ENCODE data around the gene SYTL3. TPM values are rescaled to one million over a fixed set of nuclear protein-coding genes. Genes with fewer than 3 reads are reported as not detected.
A peak's percentile ranks its signal among the peaks of the same experiment; 100 is the strongest.

The SYTL3 gene
- total and polyA plus RNA-seq, 2 experiments from 2014 or later, result 0.07 TPM; not detected in 1

DNA sequence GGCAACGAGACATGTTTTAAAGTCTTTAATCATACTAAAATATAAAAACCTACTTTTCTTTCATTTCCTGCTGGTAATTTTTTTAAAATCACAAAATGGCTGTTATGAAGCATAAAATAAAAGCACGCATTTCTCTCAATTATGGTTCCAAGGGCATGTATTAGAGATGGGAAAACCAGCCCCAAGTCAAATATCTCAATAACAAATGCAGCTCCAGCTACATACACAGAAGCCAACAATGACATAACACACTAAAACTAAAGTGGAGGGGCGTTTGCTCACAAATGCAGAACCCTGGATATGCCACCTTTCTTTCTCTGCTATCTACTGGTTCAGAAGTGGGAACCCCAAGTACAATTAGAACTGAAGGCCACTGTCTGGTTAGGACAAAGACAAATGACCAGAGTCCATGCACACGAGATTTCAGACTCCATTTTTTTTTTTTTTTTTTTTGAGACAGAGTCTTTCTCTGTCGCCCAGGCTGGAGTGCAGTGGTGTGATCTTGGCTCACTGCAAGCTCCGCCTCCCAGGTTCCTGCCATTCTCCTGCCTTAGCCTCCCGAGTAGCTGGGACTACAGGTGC lies 141.5 kb downstream of the SYTL3 start:
- H3K4me3 ChIP-seq, result no peak overlapping the region
- ATAC-seq, result no peak
- peaks cover 69% of the 10 kb centered on the region for H4K20me1 ChIP-seq (replicated peaks; ENCODE audit: insufficient read depth)
- TF ChIP-seq CTCF (conservative IDR thresholded peaks at IDR 0.05; ENCODE audit: low read depth in 2 of 2), result no peak
- no peak for TF ChIP-seq CREB1 (CRISPR knock-in tag; IDR thresholded peaks at IDR 0.05; ENCODE audit: low read depth)
- TF ChIP-seq, protein P1, sequence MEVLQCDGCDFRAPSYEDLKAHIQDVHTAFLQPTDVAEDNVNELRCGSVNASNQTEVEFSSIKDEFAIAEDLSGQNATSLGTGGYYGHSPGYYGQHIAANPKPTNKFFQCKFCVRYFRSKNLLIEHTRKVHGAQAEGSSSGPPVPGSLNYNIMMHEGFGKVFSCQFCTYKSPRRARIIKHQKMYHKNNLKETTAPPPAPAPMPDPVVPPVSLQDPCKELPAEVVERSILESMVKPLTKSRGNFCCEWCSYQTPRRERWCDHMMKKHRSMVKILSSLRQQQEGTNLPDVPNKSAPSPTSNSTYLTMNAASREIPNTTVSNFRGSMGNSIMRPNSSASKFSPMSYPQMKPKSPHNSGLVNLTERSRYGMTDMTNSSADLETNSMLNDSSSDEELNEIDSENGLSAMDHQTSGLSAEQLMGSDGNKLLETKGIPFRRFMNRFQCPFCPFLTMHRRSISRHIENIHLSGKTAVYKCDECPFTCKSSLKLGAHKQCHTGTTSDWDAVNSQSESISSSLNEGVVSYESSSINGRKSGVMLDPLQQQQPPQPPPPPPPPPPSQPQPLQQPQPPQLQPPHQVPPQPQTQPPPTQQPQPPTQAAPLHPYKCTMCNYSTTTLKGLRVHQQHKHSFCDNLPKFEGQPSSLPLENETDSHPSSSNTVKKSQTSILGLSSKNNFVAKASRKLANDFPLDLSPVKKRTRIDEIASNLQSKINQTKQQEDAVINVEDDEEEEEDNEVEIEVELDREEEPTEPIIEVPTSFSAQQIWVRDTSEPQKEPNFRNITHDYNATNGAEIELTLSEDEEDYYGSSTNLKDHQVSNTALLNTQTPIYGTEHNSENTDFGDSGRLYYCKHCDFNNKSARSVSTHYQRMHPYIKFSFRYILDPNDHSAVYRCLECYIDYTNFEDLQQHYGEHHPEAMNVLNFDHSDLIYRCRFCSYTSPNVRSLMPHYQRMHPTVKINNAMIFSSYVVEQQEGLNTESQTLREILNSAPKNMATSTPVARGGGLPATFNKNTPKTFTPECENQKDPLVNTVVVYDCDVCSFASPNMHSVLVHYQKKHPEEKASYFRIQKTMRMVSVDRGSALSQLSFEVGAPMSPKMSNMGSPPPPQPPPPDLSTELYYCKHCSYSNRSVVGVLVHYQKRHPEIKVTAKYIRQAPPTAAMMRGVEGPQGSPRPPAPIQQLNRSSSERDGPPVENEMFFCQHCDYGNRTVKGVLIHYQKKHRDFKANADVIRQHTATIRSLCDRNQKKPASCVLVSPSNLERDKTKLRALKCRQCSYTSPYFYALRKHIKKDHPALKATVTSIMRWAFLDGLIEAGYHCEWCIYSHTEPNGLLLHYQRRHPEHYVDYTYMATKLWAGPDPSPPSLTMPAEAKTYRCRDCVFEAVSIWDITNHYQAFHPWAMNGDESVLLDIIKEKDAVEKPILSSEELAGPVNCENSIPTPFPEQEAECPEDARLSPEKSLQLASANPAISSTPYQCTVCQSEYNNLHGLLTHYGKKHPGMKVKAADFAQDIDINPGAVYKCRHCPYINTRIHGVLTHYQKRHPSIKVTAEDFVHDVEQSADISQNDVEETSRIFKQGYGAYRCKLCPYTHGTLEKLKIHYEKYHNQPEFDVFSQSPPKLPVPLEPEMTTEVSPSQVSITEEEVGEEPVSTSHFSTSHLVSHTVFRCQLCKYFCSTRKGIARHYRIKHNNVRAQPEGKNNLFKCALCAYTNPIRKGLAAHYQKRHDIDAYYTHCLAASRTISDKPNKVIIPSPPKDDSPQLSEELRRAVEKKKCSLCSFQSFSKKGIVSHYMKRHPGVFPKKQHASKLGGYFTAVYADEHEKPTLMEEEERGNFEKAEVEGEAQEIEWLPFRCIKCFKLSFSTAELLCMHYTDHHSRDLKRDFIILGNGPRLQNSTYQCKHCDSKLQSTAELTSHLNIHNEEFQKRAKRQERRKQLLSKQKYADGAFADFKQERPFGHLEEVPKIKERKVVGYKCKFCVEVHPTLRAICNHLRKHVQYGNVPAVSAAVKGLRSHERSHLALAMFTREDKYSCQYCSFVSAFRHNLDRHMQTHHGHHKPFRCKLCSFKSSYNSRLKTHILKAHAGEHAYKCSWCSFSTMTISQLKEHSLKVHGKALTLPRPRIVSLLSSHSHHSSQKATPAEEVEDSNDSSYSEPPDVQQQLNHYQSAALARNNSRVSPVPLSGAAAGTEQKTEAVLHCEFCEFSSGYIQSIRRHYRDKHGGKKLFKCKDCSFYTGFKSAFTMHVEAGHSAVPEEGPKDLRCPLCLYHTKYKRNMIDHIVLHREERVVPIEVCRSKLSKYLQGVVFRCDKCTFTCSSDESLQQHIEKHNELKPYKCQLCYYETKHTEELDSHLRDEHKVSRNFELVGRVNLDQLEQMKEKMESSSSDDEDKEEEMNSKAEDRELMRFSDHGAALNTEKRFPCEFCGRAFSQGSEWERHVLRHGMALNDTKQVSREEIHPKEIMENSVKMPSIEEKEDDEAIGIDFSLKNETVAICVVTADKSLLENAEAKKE (CRISPR knock-in tag; IDR thresholded peaks at IDR 0.05), result no peak
- TF ChIP-seq NANOG (IDR thresholded peaks at IDR 0.05; ENCODE audit: borderline replicate concordance), result no peak
- no peak for TF ChIP-seq ZNF114 (CRISPR knock-in tag; IDR thresholded peaks at IDR 0.05)
- TF ChIP-seq, protein P2, sequence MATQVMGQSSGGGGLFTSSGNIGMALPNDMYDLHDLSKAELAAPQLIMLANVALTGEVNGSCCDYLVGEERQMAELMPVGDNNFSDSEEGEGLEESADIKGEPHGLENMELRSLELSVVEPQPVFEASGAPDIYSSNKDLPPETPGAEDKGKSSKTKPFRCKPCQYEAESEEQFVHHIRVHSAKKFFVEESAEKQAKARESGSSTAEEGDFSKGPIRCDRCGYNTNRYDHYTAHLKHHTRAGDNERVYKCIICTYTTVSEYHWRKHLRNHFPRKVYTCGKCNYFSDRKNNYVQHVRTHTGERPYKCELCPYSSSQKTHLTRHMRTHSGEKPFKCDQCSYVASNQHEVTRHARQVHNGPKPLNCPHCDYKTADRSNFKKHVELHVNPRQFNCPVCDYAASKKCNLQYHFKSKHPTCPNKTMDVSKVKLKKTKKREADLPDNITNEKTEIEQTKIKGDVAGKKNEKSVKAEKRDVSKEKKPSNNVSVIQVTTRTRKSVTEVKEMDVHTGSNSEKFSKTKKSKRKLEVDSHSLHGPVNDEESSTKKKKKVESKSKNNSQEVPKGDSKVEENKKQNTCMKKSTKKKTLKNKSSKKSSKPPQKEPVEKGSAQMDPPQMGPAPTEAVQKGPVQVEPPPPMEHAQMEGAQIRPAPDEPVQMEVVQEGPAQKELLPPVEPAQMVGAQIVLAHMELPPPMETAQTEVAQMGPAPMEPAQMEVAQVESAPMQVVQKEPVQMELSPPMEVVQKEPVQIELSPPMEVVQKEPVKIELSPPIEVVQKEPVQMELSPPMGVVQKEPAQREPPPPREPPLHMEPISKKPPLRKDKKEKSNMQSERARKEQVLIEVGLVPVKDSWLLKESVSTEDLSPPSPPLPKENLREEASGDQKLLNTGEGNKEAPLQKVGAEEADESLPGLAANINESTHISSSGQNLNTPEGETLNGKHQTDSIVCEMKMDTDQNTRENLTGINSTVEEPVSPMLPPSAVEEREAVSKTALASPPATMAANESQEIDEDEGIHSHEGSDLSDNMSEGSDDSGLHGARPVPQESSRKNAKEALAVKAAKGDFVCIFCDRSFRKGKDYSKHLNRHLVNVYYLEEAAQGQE (IDR thresholded peaks at IDR 0.05; ENCODE audit: unreplicated experiment), result no peak
- TF ChIP-seq JUNB (IDR thresholded peaks at IDR 0.05; ENCODE audit: unreplicated experiment), result no peak
- TF ChIP-seq POLR2AphosphoS5 (IDR thresholded peaks at IDR 0.05; ENCODE audit: low read depth), result no peak
- TF ChIP-seq STAT1 (IDR thresholded peaks at IDR 0.05; ENCODE audit: unreplicated experiment), result no peak
- TF ChIP-seq ETS1 (IDR thresholded peaks at IDR 0.05), result no peak
- no peak for TF ChIP-seq EZH2 (IDR thresholded peaks at IDR 0.05; ENCODE audit: low read depth, unreplicated experiment)
- no peak for TF ChIP-seq ZNF331 (CRISPR knock-in tag; IDR thresholded peaks at IDR 0.05; ENCODE audit: low read depth)
- no peak for TF ChIP-seq EZH2phosphoT487 (IDR thresholded peaks at IDR 0.05; ENCODE audit: unreplicated experiment)
- no peak overlapping the region for H2AFZ ChIP-seq
- no peak overlapping the region for H3K4me3 Mint-ChIP-seq
- peaks cover 9% of the 10 kb centered on the region for H3K27me3 Mint-ChIP-seq (ENCODE audit: insufficient read depth, low read depth, poor library complexity)
- no peaks in the 10 kb centered on the region; the same call in 1 of the 2 replicates for H3F3A ChIP-seq (replicated peaks; ENCODE audit: low read depth)
- H3K27me3 ChIP-seq (ENCODE audit: insufficient read depth), result no peaks in the 10 kb centered on the region
- H3K9me2 ChIP-seq (ENCODE audit: insufficient read depth), result no peaks in the 10 kb centered on the region
- peaks cover 100% of the 10 kb centered on the region for H3K79me2 ChIP-seq (replicated peaks; ENCODE audit: insufficient read depth)
- no peaks in the 10 kb centered on the region for H3K9me3 Mint-ChIP-seq
- peaks cover 69% of the 10 kb centered on the region for H3K36me3 Mint-ChIP-seq (ENCODE audit: low read depth)
- peaks cover 35% of the 10 kb centered on the region for H3K4me1 Mint-ChIP-seq
- H3K27ac Mint-ChIP-seq, result peak overlapping the region; percentile 24; the same call in 1 of the 2 replicates
- no peak overlapping the region for H3K27ac ChIP-seq (ENCODE audit: low read depth)
- DNase-seq (ENCODE audit: low spot score), result no peak
- H3K36me3 ChIP-seq (ENCODE audit: insufficient read depth), result peaks cover 24% of the 10 kb centered on the region
- H3K4me2 ChIP-seq, result no peak overlapping the region
- H3K4me1 ChIP-seq (ENCODE audit: insufficient read depth), result peaks cover 23% of the 10 kb centered on the region
